Stomach (tissue), 4 donors: ENCODE results near the gene FGF14.

Source experiments
- POLR2A ChIP-seq, 4 donors: fragments of 450-650 bp; IDR thresholded peaks; one replicate each; pipeline ENCODE4 v1.6.1; 2016; ENCODE audit warnings: antibody characterized with exemption in 4 of 4, control low read depth in 2 of 4, mild to moderate bottlenecking in 1 of 4, moderate library complexity in 1 of 4
- POLR2AphosphoS5 ChIP-seq, 3 donors: sonication (generic); formaldehyde crosslinking; IDR thresholded peaks; one replicate each; pipeline ENCODE4 v1.6.1; 2016; ENCODE audit warnings: antibody characterized with exemption in 3 of 3
- TF ChIP-seq, protein P1 (sequence below), 7 experiments: fragments of 450-650 bp in 4 of 7; fragments of 200-600 bp in 3 of 7; sonication (generic) in 3 of 7; IDR thresholded peaks; one replicate each; pipeline ENCODE4 v1.5.1; 2016 to 2019; ENCODE audit warnings: antibody characterized with exemption in 7 of 7, control low read depth in 2 of 7, mild to moderate bottlenecking in 1 of 7

DNA sequence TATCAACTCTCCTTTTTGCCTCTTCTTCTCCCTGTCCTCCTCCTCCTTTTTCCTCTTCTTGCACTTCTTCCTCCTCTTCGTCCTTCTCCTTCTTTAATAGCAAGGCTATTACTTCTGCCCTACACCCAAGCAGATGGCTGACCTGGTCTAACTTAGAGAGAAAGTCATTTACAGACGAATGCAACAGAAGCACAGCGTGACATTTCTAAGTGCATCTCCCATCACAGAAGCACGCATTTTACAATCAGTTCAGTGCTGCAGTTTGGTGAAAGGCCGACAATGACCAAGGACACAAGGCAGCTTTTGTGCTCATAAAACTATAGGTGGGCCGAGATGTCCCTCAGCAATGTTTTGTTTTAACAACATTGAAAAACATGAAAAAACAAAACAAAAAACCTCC lies 231.5 kb downstream of the FGF14 start:
- TF ChIP-seq POLR2A (IDR thresholded peaks at IDR 0.05) (no peak), POLR2AphosphoS5 (IDR thresholded peaks at IDR 0.05) (no peak)
- TF ChIP-seq, protein P1, sequence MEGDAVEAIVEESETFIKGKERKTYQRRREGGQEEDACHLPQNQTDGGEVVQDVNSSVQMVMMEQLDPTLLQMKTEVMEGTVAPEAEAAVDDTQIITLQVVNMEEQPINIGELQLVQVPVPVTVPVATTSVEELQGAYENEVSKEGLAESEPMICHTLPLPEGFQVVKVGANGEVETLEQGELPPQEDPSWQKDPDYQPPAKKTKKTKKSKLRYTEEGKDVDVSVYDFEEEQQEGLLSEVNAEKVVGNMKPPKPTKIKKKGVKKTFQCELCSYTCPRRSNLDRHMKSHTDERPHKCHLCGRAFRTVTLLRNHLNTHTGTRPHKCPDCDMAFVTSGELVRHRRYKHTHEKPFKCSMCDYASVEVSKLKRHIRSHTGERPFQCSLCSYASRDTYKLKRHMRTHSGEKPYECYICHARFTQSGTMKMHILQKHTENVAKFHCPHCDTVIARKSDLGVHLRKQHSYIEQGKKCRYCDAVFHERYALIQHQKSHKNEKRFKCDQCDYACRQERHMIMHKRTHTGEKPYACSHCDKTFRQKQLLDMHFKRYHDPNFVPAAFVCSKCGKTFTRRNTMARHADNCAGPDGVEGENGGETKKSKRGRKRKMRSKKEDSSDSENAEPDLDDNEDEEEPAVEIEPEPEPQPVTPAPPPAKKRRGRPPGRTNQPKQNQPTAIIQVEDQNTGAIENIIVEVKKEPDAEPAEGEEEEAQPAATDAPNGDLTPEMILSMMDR (IDR thresholded peaks at IDR 0.05), result no peak
